HG02884 (cell line): ENCODE data around the gene PTPRN2.
"Not testable (repeated sequence)": the region's sequence is repeated elsewhere in the genome, so short reads cannot be mapped to it uniquely, and the experiment has no call there.

Experiments
- ATAC-seq: cut with Tn5 transposase; IDR thresholded peaks from one replicate; pipeline ENCODE4 v1.9.1; 2021; ENCODE audit warnings: mild to moderate bottlenecking, moderate library complexity; ENCODE audit not compliant: unreplicated experiment

PTPRN2 gene

GRCh38 chr7:157753713-157754415 lies 833.8 kb downstream of the PTPRN2 start:
- ATAC-seq: no peak

GRCh38 chr7:157752832-157753291 lies 834.8 kb downstream of the PTPRN2 start:
- ATAC-seq: no peak

GRCh38 chr7:157751951-157752673 lies 835.5 kb downstream of the PTPRN2 start:
- no peak for ATAC-seq

GRCh38 chr7:157751406-157751805 lies 836.2 kb downstream of the PTPRN2 start:
- ATAC-seq: no peak

GRCh38 chr7:157750291-157750690 lies 837.3 kb downstream of the PTPRN2 start:
- ATAC-seq: no peak

- ATAC-seq: no peak
Observed at GRCh38 chr7:157745721-157746709, 841.6 kb downstream of the PTPRN2 start.

- ATAC-seq: no peak
Observed at GRCh38 chr7:157744786-157745601, 842.6 kb downstream of the PTPRN2 start.

GRCh38 chr7:157743781-157744525 lies 843.7 kb downstream of the PTPRN2 start:
- no peak for ATAC-seq

- ATAC-seq: no peak
Observed at GRCh38 chr7:157740251-157740798, 847.3 kb downstream of the PTPRN2 start.

- no peak for ATAC-seq
Observed at GRCh38 chr7:157739650-157740049, 848.0 kb downstream of the PTPRN2 start.

- ATAC-seq: no peak
Observed at GRCh38 chr7:157739031-157739430, 848.6 kb downstream of the PTPRN2 start.

- ATAC-seq: no peak
Observed at GRCh38 chr7:157738066-157738460, 849.6 kb downstream of the PTPRN2 start.

GRCh38 chr7:157737151-157738065 lies 850.2 kb downstream of the PTPRN2 start:
- no peak for ATAC-seq

GRCh38 chr7:157736341-157736740 lies 851.3 kb downstream of the PTPRN2 start:
- no peak for ATAC-seq

GRCh38 chr7:157735826-157736225 lies 851.8 kb downstream of the PTPRN2 start:
- no peak for ATAC-seq

GRCh38 chr7:157734676-157735640 lies 852.7 kb downstream of the PTPRN2 start:
- ATAC-seq: no peak

- ATAC-seq: not testable (repeated sequence)
Observed at GRCh38 chr7:157733760-157734395, 853.7 kb downstream of the PTPRN2 start.
